ENCODE data around the gene ADRM1.

DNA sequence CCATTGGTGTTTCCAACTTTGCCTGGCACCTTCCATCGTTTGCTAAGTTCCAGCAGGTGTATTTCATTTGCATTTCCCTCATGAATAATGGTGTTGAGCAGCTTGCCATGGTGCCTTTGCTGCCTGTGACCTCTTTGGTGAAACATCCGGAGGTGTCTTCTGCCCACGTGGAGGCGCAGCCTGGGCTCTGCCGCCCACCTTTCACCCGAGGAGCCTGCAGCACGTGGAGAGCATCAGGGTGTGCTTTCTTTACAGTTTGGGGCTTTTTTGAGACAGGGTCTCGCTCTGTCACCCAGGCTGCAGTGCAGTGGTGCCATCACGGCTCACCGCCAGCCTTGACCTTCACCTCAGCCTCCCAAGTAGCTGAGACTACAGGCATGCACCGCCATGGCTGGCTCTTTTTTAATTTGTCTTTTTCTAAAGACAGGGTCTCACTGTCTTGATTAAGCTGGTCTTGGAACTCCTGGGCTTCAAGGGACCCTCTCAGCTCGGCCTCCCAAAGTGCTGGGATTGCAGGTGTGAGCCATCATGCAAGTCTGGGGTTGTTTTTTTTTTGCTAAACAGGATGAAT is 3.0 kb upstream of the ADRM1 start:
- TF ChIP-seq, protein P1, sequence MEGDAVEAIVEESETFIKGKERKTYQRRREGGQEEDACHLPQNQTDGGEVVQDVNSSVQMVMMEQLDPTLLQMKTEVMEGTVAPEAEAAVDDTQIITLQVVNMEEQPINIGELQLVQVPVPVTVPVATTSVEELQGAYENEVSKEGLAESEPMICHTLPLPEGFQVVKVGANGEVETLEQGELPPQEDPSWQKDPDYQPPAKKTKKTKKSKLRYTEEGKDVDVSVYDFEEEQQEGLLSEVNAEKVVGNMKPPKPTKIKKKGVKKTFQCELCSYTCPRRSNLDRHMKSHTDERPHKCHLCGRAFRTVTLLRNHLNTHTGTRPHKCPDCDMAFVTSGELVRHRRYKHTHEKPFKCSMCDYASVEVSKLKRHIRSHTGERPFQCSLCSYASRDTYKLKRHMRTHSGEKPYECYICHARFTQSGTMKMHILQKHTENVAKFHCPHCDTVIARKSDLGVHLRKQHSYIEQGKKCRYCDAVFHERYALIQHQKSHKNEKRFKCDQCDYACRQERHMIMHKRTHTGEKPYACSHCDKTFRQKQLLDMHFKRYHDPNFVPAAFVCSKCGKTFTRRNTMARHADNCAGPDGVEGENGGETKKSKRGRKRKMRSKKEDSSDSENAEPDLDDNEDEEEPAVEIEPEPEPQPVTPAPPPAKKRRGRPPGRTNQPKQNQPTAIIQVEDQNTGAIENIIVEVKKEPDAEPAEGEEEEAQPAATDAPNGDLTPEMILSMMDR (IDR thresholded peaks at IDR 0.05) = no peak
- TF ChIP-seq EP300 (IDR thresholded peaks at IDR 0.05) (no peak), POLR2AphosphoS5 (IDR thresholded peaks at IDR 0.05) (no peak)
